Measurements from ENCODE around the gene GABRR2.

The GABRR2 gene

GRCh38 chr6:89290401-89291155 lies 24.5 kb downstream of the GABRR2 start:
- no peak for DNase-seq (ENCODE audit: low spot score)

- DNase-seq (ENCODE audit: low spot score) = no peak
Measured at GRCh38 chr6:89289710-89290109, 25.4 kb downstream of the GABRR2 start.

- no peak for DNase-seq (ENCODE audit: low spot score)
Measured at GRCh38 chr6:89287351-89288028, 27.6 kb downstream of the GABRR2 start.

- no peak for DNase-seq (ENCODE audit: low spot score)
Measured at GRCh38 chr6:89286516-89286915, 28.6 kb downstream of the GABRR2 start.

- DNase-seq (ENCODE audit: low spot score) = no peak
Measured at GRCh38 chr6:89284963-89285735, 29.9 kb downstream of the GABRR2 start.

GRCh38 chr6:89284081-89284480 lies 31.0 kb downstream of the GABRR2 start:
- DNase-seq (ENCODE audit: low spot score) = no peak

- DNase-seq (ENCODE audit: low spot score) = no peak
Measured at GRCh38 chr6:89282749-89283148, 32.4 kb downstream of the GABRR2 start.

GRCh38 chr6:89281779-89282246 lies 33.3 kb downstream of the GABRR2 start:
- peak; percentile 44 for DNase-seq (ENCODE audit: low spot score)

- DNase-seq (ENCODE audit: low spot score) = no peak
Measured at GRCh38 chr6:89278956-89279355, 36.1 kb downstream of the GABRR2 start.

- no peak for DNase-seq (ENCODE audit: low spot score)
Measured at GRCh38 chr6:89275900-89276299, 39.2 kb downstream of the GABRR2 start.

GRCh38 chr6:89273816-89274215 lies 41.3 kb downstream of the GABRR2 start:
- DNase-seq (ENCODE audit: low spot score) = no peak

GRCh38 chr6:89272596-89272995 lies 42.5 kb downstream of the GABRR2 start:
- DNase-seq (ENCODE audit: low spot score) = no peak

GRCh38 chr6:89270951-89271721 lies 44.0 kb downstream of the GABRR2 start:
- no peak for DNase-seq (ENCODE audit: low spot score)

- no peak for DNase-seq (ENCODE audit: low spot score)
Measured at GRCh38 chr6:89269981-89270380, 45.1 kb downstream of the GABRR2 start.

- no peak for DNase-seq (ENCODE audit: low spot score)
Measured at GRCh38 chr6:89269252-89269651, 45.8 kb downstream of the GABRR2 start.

GRCh38 chr6:89268776-89269175 lies 46.3 kb downstream of the GABRR2 start:
- no peak for DNase-seq (ENCODE audit: low spot score)

GRCh38 chr6:89267918-89268317 lies 47.2 kb downstream of the GABRR2 start:
- DNase-seq (ENCODE audit: low spot score) = no peak

GRCh38 chr6:89264296-89264695 lies 50.8 kb downstream of the GABRR2 start:
- DNase-seq (ENCODE audit: low spot score) = no peak

GRCh38 chr6:89260832-89261231 lies 54.3 kb downstream of the GABRR2 start:
- DNase-seq (ENCODE audit: low spot score) = no peak

- no peak for DNase-seq (ENCODE audit: low spot score)
Measured at GRCh38 chr6:89260310-89260709, 54.8 kb downstream of the GABRR2 start.

GRCh38 chr6:89258912-89259311 lies 56.2 kb downstream of the GABRR2 start:
- DNase-seq (ENCODE audit: low spot score) = no peak

- no peak for DNase-seq (ENCODE audit: low spot score)
Measured at GRCh38 chr6:89257781-89258180, 57.3 kb downstream of the GABRR2 start.
